OCI-LY3 (cell line): ENCODE data around the gene DNPEP.

Experiments used
- H2AFZ ChIP-seq: fragments of 200-600, 300-600 bp; shearing (Covaris generic); 2 replicates; pipeline ENCODE4 v1.6.0; 2014; ENCODE audit warnings: antibody characterized with exemption, low read depth, low read length
- H3K27ac ChIP-seq: fragments of 200-600, 300-600 bp; sonication (generic); 2 replicates; pipeline ENCODE4 v1.5.1; 2014; ENCODE audit warnings: mild to moderate bottlenecking, low read length, moderate library complexity, mixed read lengths
- H3K27me3 ChIP-seq: fragments of 200-600, 300-600 bp; sonication (generic); 2 replicates; pipeline ENCODE4 v1.6.1; 2014; ENCODE audit warnings: low read depth, low read length, mixed read lengths
- H3K36me3 ChIP-seq: fragments of 200-600, 300-600 bp; sonication (generic); replicated peaks from 2 replicates; pipeline ENCODE3; 2014; ENCODE audit warnings: low read depth, low read length, mixed read lengths
- H3K4me1 ChIP-seq: fragments of 300-600, 200-600 bp; sonication (generic); 2 replicates; pipeline ENCODE4 v1.6.1; 2014; ENCODE audit warnings: low read length, mixed read lengths
- H3K4me2 ChIP-seq: fragments of 200-600, 300-600 bp; sonication (generic); 2 replicates; pipeline ENCODE4 v1.6.1; 2014; ENCODE audit warnings: low read length, mixed read lengths
- H3K4me3 ChIP-seq: fragments of 300-600, 200-600 bp; sonication (generic); 2 replicates; pipeline ENCODE4 v1.5.1; 2014; ENCODE audit warnings: antibody characterized with exemption, mild to moderate bottlenecking, low read length, moderate library complexity
- H3K79me2 ChIP-seq: fragments of 300-600, 200-600 bp; shearing (Covaris generic); 2 replicates; pipeline ENCODE4 v1.6.1; 2014; ENCODE audit warnings: mild to moderate bottlenecking, low read length, mixed read lengths
- H3K9ac ChIP-seq: fragments of 300-600, 200-600 bp; shearing (Covaris generic); 2 replicates; pipeline ENCODE4 v1.6.0; 2014; ENCODE audit warnings: mild to moderate bottlenecking, low read length, moderate library complexity
- H3K9me3 ChIP-seq: fragments of 200-600, 300-600 bp; shearing (Covaris generic); 2 replicates; pipeline ENCODE4 v1.6.1; 2014; ENCODE audit warnings: low read length, mixed read lengths; ENCODE audit not compliant: insufficient read depth
- H4K20me1 ChIP-seq: fragments of 200-600, 300-600 bp; sonication (generic); 2 replicates; pipeline ENCODE4 v1.6.1; 2016; ENCODE audit warnings: low read length, mixed read lengths; ENCODE audit not compliant: insufficient read depth
- EZH2phosphoT487 ChIP-seq: fragments of 200-600 bp; shearing (Covaris generic); IDR thresholded peaks from 2 replicates; pipeline ENCODE4 v1.6.1; 2018; ENCODE audit warnings: antibody characterized with exemption, mixed run types, low read depth
- TF ChIP-seq, protein P1 (sequence below): fragments of 200-600, 300-600 bp; sonication (generic); IDR thresholded peaks from 2 replicates; pipeline ENCODE4 v1.5.1; 2014; ENCODE audit warnings: antibody characterized with exemption, low read length, low read depth

DNPEP gene

DNA sequence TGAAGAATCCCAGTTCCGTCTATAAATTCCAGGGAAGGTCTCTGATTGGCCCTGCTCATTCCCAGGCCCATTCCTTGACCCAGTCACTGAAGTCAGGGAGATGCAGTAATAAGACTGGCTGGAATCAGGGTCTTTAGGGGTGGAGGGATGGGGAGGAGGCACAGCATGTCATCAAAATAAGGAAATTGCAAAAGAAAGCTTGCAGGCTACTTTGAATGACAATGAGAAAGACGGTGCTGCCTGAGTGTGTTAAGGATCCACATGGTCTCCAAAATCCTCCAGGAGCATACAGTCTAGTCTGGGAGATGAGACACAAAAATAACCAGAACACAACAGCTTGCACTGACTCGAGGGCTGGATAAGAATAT is 28.5 kb upstream of the DNPEP start:
- Histone ChIP-seq H3K27ac (no peak overlapping the region), H3K9ac (no peak overlapping the region), H3K4me1 (no peaks in the 10 kb centered on the region), H3K9me3 (no peaks in the 10 kb centered on the region), H3K27me3 (no peaks in the 10 kb centered on the region), H3K79me2 (no peaks in the 10 kb centered on the region), H3K36me3 (no peaks in the 10 kb centered on the region), H4K20me1 (no peaks in the 10 kb centered on the region), H2AFZ (no peak overlapping the region), H3K4me3 (no peak overlapping the region), H3K4me2 (no peak overlapping the region)
- no peak for TF ChIP-seq EZH2phosphoT487
- TF ChIP-seq, protein P1, sequence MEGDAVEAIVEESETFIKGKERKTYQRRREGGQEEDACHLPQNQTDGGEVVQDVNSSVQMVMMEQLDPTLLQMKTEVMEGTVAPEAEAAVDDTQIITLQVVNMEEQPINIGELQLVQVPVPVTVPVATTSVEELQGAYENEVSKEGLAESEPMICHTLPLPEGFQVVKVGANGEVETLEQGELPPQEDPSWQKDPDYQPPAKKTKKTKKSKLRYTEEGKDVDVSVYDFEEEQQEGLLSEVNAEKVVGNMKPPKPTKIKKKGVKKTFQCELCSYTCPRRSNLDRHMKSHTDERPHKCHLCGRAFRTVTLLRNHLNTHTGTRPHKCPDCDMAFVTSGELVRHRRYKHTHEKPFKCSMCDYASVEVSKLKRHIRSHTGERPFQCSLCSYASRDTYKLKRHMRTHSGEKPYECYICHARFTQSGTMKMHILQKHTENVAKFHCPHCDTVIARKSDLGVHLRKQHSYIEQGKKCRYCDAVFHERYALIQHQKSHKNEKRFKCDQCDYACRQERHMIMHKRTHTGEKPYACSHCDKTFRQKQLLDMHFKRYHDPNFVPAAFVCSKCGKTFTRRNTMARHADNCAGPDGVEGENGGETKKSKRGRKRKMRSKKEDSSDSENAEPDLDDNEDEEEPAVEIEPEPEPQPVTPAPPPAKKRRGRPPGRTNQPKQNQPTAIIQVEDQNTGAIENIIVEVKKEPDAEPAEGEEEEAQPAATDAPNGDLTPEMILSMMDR = no peak

DNA sequence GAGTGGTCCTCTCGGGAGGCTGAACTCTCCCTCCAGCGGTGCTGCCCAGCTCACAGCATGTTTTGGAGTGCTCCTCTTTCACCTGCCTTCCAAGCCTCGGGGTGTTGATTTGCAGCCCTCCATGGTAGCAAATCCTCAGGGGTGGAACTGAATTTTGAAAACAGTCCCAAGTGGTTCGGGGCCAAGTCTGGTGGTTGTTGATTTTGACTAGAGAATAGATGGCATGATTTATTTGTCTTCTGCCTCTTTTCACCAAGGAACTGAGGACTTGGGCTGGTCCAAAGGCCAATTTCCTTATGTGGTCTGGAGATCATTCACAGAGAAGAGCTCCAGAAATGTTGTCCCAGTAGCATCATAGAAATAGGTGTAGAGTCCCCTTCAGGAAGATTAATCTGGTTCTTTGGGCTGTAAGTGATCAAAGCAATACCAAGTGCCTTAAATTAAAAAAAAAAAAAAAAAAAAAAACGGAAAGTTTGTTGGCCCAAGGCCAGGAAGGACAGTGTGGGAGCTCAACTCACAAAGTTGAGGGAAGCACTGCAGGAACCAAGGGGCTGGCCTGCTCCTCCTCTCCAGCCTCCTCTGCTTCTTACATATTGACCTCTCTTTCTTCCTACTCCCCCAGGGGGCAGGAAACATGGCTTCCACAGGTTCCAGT is 28.0 kb upstream of the DNPEP start:
- Histone ChIP-seq H3K36me3 (no peaks in the 10 kb centered on the region), H4K20me1 (no peaks in the 10 kb centered on the region), H3K4me1 (no peaks in the 10 kb centered on the region), H3K79me2 (no peaks in the 10 kb centered on the region), H2AFZ (no peak overlapping the region), H3K9me3 (no peaks in the 10 kb centered on the region), H3K27ac (no peak overlapping the region), H3K27me3 (no peaks in the 10 kb centered on the region), H3K4me3 (no peak overlapping the region), H3K4me2 (no peak overlapping the region), H3K9ac (no peak overlapping the region)
- no peak for TF ChIP-seq EZH2phosphoT487
- TF ChIP-seq, protein P1 = no peak

DNA sequence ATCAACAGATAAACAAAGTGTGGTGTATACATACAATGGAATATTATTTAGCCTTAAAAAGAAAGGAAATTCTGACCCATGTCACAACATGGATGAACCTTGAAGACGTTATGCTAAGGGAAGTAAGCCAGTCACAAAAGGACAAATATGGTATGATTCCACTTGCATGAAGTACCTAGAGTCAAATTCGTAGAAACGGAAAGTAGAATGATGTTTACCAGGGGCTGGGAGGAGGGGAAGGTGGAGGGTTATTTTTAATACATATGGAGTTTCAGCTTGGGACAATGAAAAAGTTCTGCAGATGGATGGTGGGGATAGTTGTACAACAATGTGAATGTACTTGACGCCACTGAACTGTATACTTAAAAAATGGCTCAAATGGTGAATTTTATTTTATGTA is 27.1 kb upstream of the DNPEP start:
- Histone ChIP-seq H3K4me2 (no peak overlapping the region), H3K9me3 (no peaks in the 10 kb centered on the region), H2AFZ (no peak overlapping the region), H3K36me3 (no peaks in the 10 kb centered on the region), H3K4me1 (no peaks in the 10 kb centered on the region), H3K79me2 (no peaks in the 10 kb centered on the region), H4K20me1 (no peaks in the 10 kb centered on the region), H3K27ac (no peak overlapping the region), H3K4me3 (no peak overlapping the region), H3K27me3 (no peaks in the 10 kb centered on the region), H3K9ac (no peak overlapping the region)
- no peak for TF ChIP-seq EZH2phosphoT487
- TF ChIP-seq, protein P1 = no peak

DNA sequence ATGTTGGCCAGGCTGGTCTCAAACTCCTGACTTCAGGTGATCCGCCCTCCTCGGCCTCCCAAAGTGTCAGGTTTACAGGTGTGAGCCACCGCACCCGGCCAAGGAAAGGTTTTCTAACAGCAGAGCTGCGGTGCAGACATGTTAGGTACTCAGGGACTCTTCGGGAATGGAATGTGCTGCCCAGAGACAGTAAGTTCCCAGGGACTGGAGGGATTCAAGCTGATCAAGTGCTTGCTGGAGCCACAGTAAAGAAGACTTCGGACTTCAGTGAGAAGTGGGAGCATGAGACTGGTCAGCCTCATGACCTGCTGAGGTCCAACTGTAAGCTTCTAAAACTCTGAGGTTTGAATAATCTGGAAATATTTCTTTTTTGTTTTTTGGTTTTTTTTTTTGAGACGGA is 22.7 kb upstream of the DNPEP start:
- no peaks in the 10 kb centered on the region for H3K79me2 ChIP-seq
- H3K27me3 ChIP-seq = no peaks in the 10 kb centered on the region
- H3K4me1 ChIP-seq = no peaks in the 10 kb centered on the region
- TF ChIP-seq EZH2phosphoT487 = no peak
- TF ChIP-seq, protein P1 = no peak
- no peak overlapping the region for H3K4me3 ChIP-seq
- H3K36me3 ChIP-seq = no peaks in the 10 kb centered on the region
- no peaks in the 10 kb centered on the region for H4K20me1 ChIP-seq
- no peak overlapping the region for H3K4me2 ChIP-seq
- no peak overlapping the region for H3K9ac ChIP-seq
- no peak overlapping the region for H3K27ac ChIP-seq
- H2AFZ ChIP-seq = no peak overlapping the region
- no peaks in the 10 kb centered on the region for H3K9me3 ChIP-seq
